ENCODE data around the gene TIGD2.

TIGD2 gene

GRCh38 chr4:89162987-89163386 lies 51.7 kb downstream of the TIGD2 start:
- Mint-ChIP-seq H3K4me1 (ENCODE audit: low read depth) (peaks cover 4% of the 10 kb centered on the region), H3K27ac (no peak overlapping the region), H3K9me3 (no peaks in the 10 kb centered on the region), H3K4me3 (no peak overlapping the region), H3K36me3 (ENCODE audit: low read depth) (no peaks in the 10 kb centered on the region), H3K27me3 (peaks cover 16% of the 10 kb centered on the region)
- no peak for DNase-seq

- Mint-ChIP-seq H3K4me3 (no peak overlapping the region), H3K27ac (no peak overlapping the region), H3K9me3 (no peaks in the 10 kb centered on the region), H3K27me3 (peaks cover 16% of the 10 kb centered on the region), H3K36me3 (ENCODE audit: low read depth) (no peaks in the 10 kb centered on the region), H3K4me1 (ENCODE audit: low read depth) (peaks cover 4% of the 10 kb centered on the region)
- no peak for DNase-seq
Measured at GRCh38 chr4:89164400-89164799, 53.1 kb downstream of the TIGD2 start.
